H1 (cell line): ENCODE measurements around the gene TDG. TPM values are rescaled to one million over a fixed set of nuclear protein-coding genes. Genes with fewer than 3 reads are reported as not detected.

Source experiments
- CTCF ChIA-PET: fragments of 300-600 bp; sonication (Branson Sonifier 250); formaldehyde crosslinking; loops from one replicate; lab custom pipeline; 2021; ENCODE audit not compliant: partially characterized antibody; lab: Charles Lee
- POLR2A ChIA-PET: fragments of 300-600 bp; sonication (Branson Sonifier 250); formaldehyde crosslinking; loops from one replicate; lab custom pipeline; 2021; ENCODE audit warnings: inconsistent platforms; ENCODE audit not compliant: partially characterized antibody; lab: Charles Lee
- DNase-seq, 2 experiments: peaks; one replicate each; pipeline versions ENCODE4 v3.0.0 to v3.0.0-alpha.2; 2010 to 2022; ENCODE audit warnings: low spot score in 2 of 2, low read depth in 1 of 2, mixed read lengths in 1 of 2
- FAIRE-seq: peaks from 2 replicates; lab custom pipeline; 2011; peaks lifted over from hg19 to GRCh38; lab: Jason Lieb, UNC
- H2AFZ ChIP-seq: 2 replicates; pipeline ENCODE4 v1.8.1; 2012; ENCODE audit warnings: low read length, inconsistent platforms
- H2AK5ac ChIP-seq: 2 replicates; pipeline ENCODE4 v1.6.1; 2013; ENCODE audit warnings: low read depth, low read length
- H2BK120ac ChIP-seq: replicated peaks from 2 replicates; pipeline ENCODE3; 2013; ENCODE audit warnings: low read depth, low read length, inconsistent platforms
- H2BK12ac ChIP-seq: 2 replicates; pipeline ENCODE4 v1.6.1; 2013; ENCODE audit warnings: low read depth, low read length
- H2BK15ac ChIP-seq: 2 replicates; pipeline ENCODE4 v1.6.1; 2013; ENCODE audit warnings: low read length
- H2BK20ac ChIP-seq: 2 replicates; pipeline ENCODE4 v1.6.1; 2013; ENCODE audit warnings: low read length
- H2BK5ac ChIP-seq: 2 replicates; pipeline ENCODE4 v1.6.1; 2013; ENCODE audit warnings: low read depth, low read length
- H3K14ac ChIP-seq: 2 replicates; pipeline ENCODE4 v1.6.1; 2013; ENCODE audit warnings: inconsistent platforms; ENCODE audit not compliant: insufficient read length
- H3K18ac ChIP-seq: 2 replicates; pipeline ENCODE4 v1.6.1; 2013; ENCODE audit warnings: low read length; ENCODE audit errors: extremely low read depth
- H3K23ac ChIP-seq: 2 replicates; pipeline ENCODE4 v1.6.1; 2013; ENCODE audit warnings: inconsistent platforms; ENCODE audit not compliant: insufficient read length
- H3K23me2 ChIP-seq: 2 replicates; pipeline ENCODE4 v1.6.1; 2013; ENCODE audit warnings: low read depth, low read length
- H3K27ac ChIP-seq: 2 replicates; pipeline ENCODE4 v1.6.1; 2011; ENCODE audit warnings: low read depth, low read length, inconsistent platforms
- H3K27me3 ChIP-seq, 4 experiments: replicated peaks in 1 of 4; 1 replicate in 1 of 4; 2 replicates in 3 of 4; pipeline versions ENCODE4 v1.6.1 to v1.8.1; 2011 to 2013; ENCODE audit warnings: low read length in 3 of 4, mild to moderate bottlenecking in 3 of 4, inconsistent platforms in 2 of 4, mixed read lengths in 2 of 4, moderate library complexity in 1 of 4; ENCODE audit not compliant: control insufficient read depth in 3 of 4, insufficient read depth in 3 of 4; ENCODE audit errors: extremely low read depth in 1 of 4
- H3K36me3 ChIP-seq, 4 experiments: 2 replicates each; pipeline versions ENCODE4 v1.6.1 to v1.8.1; 2011 to 2013; ENCODE audit warnings: mild to moderate bottlenecking in 4 of 4, low read length in 3 of 4, moderate library complexity in 2 of 4, control low read depth in 1 of 4, inconsistent platforms in 1 of 4; ENCODE audit not compliant: insufficient read depth in 4 of 4, control insufficient read depth in 2 of 4
- H3K4ac ChIP-seq: replicated peaks from 2 replicates; pipeline ENCODE3; 2013; ENCODE audit warnings: low read length, low read depth, mixed read lengths, inconsistent platforms; ENCODE audit not compliant: insufficient read length
- H3K4me1 ChIP-seq, 4 experiments: replicated peaks in 1 of 4; 1 replicate in 1 of 4; 2 replicates in 3 of 4; pipeline versions ENCODE4 v1.6.1 to v1.8.1; 2011 to 2013; ENCODE audit warnings: low read length in 3 of 4, inconsistent platforms in 2 of 4, mixed read lengths in 1 of 4; ENCODE audit not compliant: insufficient read depth in 4 of 4, control insufficient read depth in 3 of 4
- H3K4me2 ChIP-seq, 2 experiments: 2 replicates each; pipeline versions ENCODE4 v1.6.1 to v1.8.1; 2011 to 2013; ENCODE audit warnings: low read depth in 2 of 2, low read length in 2 of 2, control low read depth in 1 of 2, inconsistent platforms in 1 of 2, mild to moderate bottlenecking in 1 of 2; ENCODE audit not compliant: insufficient read depth in 1 of 2
- H3K4me3 ChIP-seq, 4 experiments: fragments of 200-600, 300-600 bp in 1 of 4; sonication (generic), shearing (Covaris generic), sonication (Bioruptor Twin) in 1 of 4; 2 replicates each; pipeline versions ENCODE4 v1.5.1 to v1.8.1; 2011 to 2016; ENCODE audit warnings: low read length in 4 of 4, low read depth in 3 of 4, control low read depth in 2 of 4, inconsistent platforms in 2 of 4, mild to moderate bottlenecking in 2 of 4, mixed read lengths in 1 of 4, moderate library complexity in 1 of 4; ENCODE audit not compliant: insufficient read depth in 2 of 4; ENCODE audit errors: extremely low read depth in 1 of 4
- H3K56ac ChIP-seq: replicated peaks from 2 replicates; pipeline ENCODE3; 2013; ENCODE audit warnings: low read depth, mild to moderate bottlenecking, mixed read lengths, low read length, inconsistent platforms; ENCODE audit not compliant: insufficient read length
- H3K79me1 ChIP-seq: 2 replicates; pipeline ENCODE4 v1.6.1; 2013; ENCODE audit warnings: low read depth, low read length, control low read depth
- H3K79me2 ChIP-seq, 2 experiments: 2 replicates each; pipeline versions ENCODE4 v1.6.1 to v1.8.1; 2012 to 2013; ENCODE audit warnings: low read length in 2 of 2, mild to moderate bottlenecking in 2 of 2, inconsistent platforms in 1 of 2; ENCODE audit not compliant: insufficient read depth in 2 of 2, control insufficient read depth in 1 of 2
- H3K9ac ChIP-seq, 4 experiments: replicated peaks in 1 of 4; 1 replicate in 1 of 4; 2 replicates in 3 of 4; pipeline versions ENCODE4 v1.6.1 to v1.8.1; 2011 to 2013; ENCODE audit warnings: low read depth in 3 of 4, low read length in 3 of 4, control low read depth in 2 of 4, mild to moderate bottlenecking in 2 of 4, moderate library complexity in 2 of 4, inconsistent platforms in 1 of 4; ENCODE audit errors: extremely low read depth in 1 of 4
- H3K9me3 ChIP-seq, 2 experiments: 2 replicates each; pipeline versions ENCODE4 v1.6.1 to v1.8.1; 2012 to 2013; ENCODE audit warnings: mild to moderate bottlenecking in 2 of 2, moderate library complexity in 2 of 2, control low read depth in 1 of 2, inconsistent platforms in 1 of 2, low read depth in 1 of 2, low read length in 1 of 2, mixed read lengths in 1 of 2; ENCODE audit not compliant: insufficient read depth in 2 of 2
- H4K20me1 ChIP-seq, 2 experiments: replicated peaks in 1 of 2; 2 replicates each; pipeline versions ENCODE3 to v1.8.1; 2011 to 2013; ENCODE audit warnings: inconsistent platforms in 2 of 2, low read length in 2 of 2, mild to moderate bottlenecking in 1 of 2; ENCODE audit not compliant: insufficient read depth in 2 of 2, control insufficient read depth in 1 of 2
- H4K5ac ChIP-seq: 2 replicates; pipeline ENCODE4 v1.6.1; 2013; ENCODE audit warnings: low read length, low read depth, mixed read lengths, inconsistent platforms; ENCODE audit not compliant: insufficient read length
- H4K8ac ChIP-seq: 2 replicates; pipeline ENCODE4 v1.8.0; 2013; ENCODE audit warnings: mild to moderate bottlenecking, moderate library complexity, low read length, inconsistent platforms; ENCODE audit not compliant: insufficient read depth; ENCODE audit errors: extremely low read depth
- H4K91ac ChIP-seq: replicated peaks from 2 replicates; pipeline ENCODE3; 2013; ENCODE audit warnings: low read length, mixed read lengths, inconsistent platforms; ENCODE audit not compliant: insufficient read length
- BCL11A ChIP-seq, 2 experiments: IDR thresholded peaks; one replicate each; pipeline ENCODE4 v1.6.1; 2011; ENCODE audit warnings: low read depth in 2 of 2, low read length in 2 of 2, mild to moderate bottlenecking in 2 of 2
- HDAC6 ChIP-seq: IDR thresholded peaks from one replicate; pipeline ENCODE4 v1.7.1; 2012; ENCODE audit warnings: low read depth, mild to moderate bottlenecking, inconsistent platforms, low read length, moderate library complexity
- JUND ChIP-seq: IDR thresholded peaks from 2 replicates; pipeline ENCODE4 v1.6.1; 2011; ENCODE audit warnings: mild to moderate bottlenecking, improper control_type of control experiment, low read length
- KDM5A ChIP-seq: fragments of 200-600 bp; IDR thresholded peaks from 2 replicates; pipeline ENCODE4 v1.7.1; 2012; ENCODE audit warnings: mild to moderate bottlenecking, low read length, inconsistent platforms, mixed read lengths
- MAFK ChIP-seq: IDR thresholded peaks from 2 replicates; pipeline ENCODE4 v1.6.1; 2012; ENCODE audit warnings: low read depth, mild to moderate bottlenecking, improper control_type of control experiment, low read length
- RBBP5 ChIP-seq: IDR thresholded peaks from 2 replicates; pipeline ENCODE4 v1.7.1; 2012; ENCODE audit warnings: low read depth, mild to moderate bottlenecking, inconsistent platforms, low read length, moderate library complexity, borderline replicate concordance
- RNF2 ChIP-seq: fragments of 200-900, 300-1000 bp; sonication (generic); IDR thresholded peaks from 2 replicates; pipeline ENCODE4 v1.7.1; 2016; ENCODE audit warnings: borderline replicate concordance, low read depth, mild to moderate bottlenecking, antibody characterized with exemption, low read length; ENCODE audit not compliant: poor library complexity, severe bottlenecking; ENCODE audit errors: missing control alignments
- WGBS, 2 experiments: shearing (Covaris generic) in 1 of 2; methylation state at CpG; one replicate each; pipeline versions ENCODE4 v1.1.6 to v1.1.7; 2013 to 2015; ENCODE audit warnings: low lambda C conversion rate in 2 of 2, mixed read lengths in 2 of 2, inconsistent platforms in 1 of 2, low coverage in 1 of 2, missing lambda C conversion rate in 1 of 2; ENCODE audit not compliant: insufficient replicate concordance in 2 of 2, insufficient coverage in 1 of 2, insufficient read length in 1 of 2; ENCODE audit errors: extremely low coverage in 1 of 2, missing lambda C conversion rate in 1 of 2; 5-methylcytosine and 5-hydroxymethylcytosine counted together
- polyA plus RNA-seq, 7 experiments: library from polyadenylated mRNA; depleted of rRNA in 3 of 7; stranded (reverse) in 5 of 7; unstranded in 2 of 7; fragments of >200 nt in 5 of 7; fragments of 200-250 nt in 2 of 7; gene quantifications; 1 replicate in 5 of 7; 2 replicates in 1 of 7; 4 replicates in 1 of 7; pipeline versions ENCODE4 v1.2.1 to v1.2.3, GENCODE V29; 2011 to 2013; ENCODE audit warnings: missing spikeins in 2 of 7, mixed read lengths in 2 of 7
- total RNA-seq: library from RNA; stranded (reverse); fragmentation: NEBNext Ultra II Directional; extraction: Animal tissue kit (Norgen Biotek cat#: 25700); gene quantifications from 2 replicates; pipeline ENCODE4 v1.2.1, GENCODE V29; 2021

Gene TDG
- total and polyA plus RNA-seq, 2 of the 8 experiments (the other 6 are each of a cell fraction or from before 2014, with no cell fraction given), result 22.7 to 47.8 TPM

DNA sequence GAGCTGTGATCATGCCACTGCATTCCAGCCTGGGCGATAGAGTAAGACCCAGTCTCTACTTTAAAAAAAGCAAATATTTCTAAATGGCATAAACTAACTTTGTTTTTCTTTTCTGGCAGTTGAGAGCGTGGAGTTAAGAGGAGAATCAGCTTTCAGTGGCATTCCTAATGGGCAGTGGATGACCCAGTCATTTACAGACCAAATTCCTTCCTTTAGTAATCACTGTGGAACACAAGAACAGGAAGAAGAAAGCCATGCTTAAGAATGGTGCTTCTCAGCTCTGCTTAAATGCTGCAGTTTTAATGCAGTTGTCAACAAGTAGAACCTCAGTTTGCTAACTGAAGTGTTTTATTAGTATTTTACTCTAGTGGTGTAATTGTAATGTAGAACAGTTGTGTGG, 21.2 kb downstream of the TDG start:
- TF ChIP-seq BCL11A (IDR thresholded peaks at IDR 0.05; ENCODE audit: low read depth in 2 of 2, low read length in 2 of 2) (no peak), RBBP5 (no peak), RNF2 (no peak), KDM5A (no peak), HDAC6 (no peak), MAFK (no peak), JUND (no peak)
- no peak overlapping the region for H3K27ac ChIP-seq
- no peak overlapping the region for H4K5ac ChIP-seq
- H3K4me2 ChIP-seq, result no peak overlapping the region
- H3K9me3 ChIP-seq, result no peaks in the 10 kb centered on the region
- no peaks in the 10 kb centered on the region for H3K27me3 ChIP-seq
- H3K4ac ChIP-seq, result no peak overlapping the region
- no peaks in the 10 kb centered on the region for H3K4me1 ChIP-seq
- no peak for FAIRE-seq
- CTCF ChIA-PET, result interaction anchor here (1.4 kb wide), 1 partner anchor 33 kb away, joined by 5 read pairs; no protein-coding TSS in a partner anchor
- H2AK5ac ChIP-seq, result no peak overlapping the region
- H4K8ac ChIP-seq, result no peak overlapping the region
- H3K4me3 ChIP-seq, result no peak overlapping the region
- no peak overlapping the region for H2BK15ac ChIP-seq
- H3K56ac ChIP-seq, result no peak overlapping the region
- H3K79me2 ChIP-seq, result no peaks in the 10 kb centered on the region
- no peaks in the 10 kb centered on the region; the same call in 1 of the 2 replicates for H3K23me2 ChIP-seq
- H3K23ac ChIP-seq, result no peak overlapping the region
- POLR2A ChIA-PET, result interaction anchor here (0.6 to 1.7 kb wide), 3 partner anchors 10 to 1176 kb away, joined by 3 to 5 read pairs (median 3); no protein-coding TSS in a partner anchor
- no peak overlapping the region for H3K18ac ChIP-seq
- no peak overlapping the region for H2AFZ ChIP-seq
- H2BK5ac ChIP-seq, result no peak overlapping the region
- no peak overlapping the region for H3K9ac ChIP-seq
- no peaks in the 10 kb centered on the region for H3K79me1 ChIP-seq
- no peak overlapping the region for H2BK120ac ChIP-seq
- no peak overlapping the region for H4K91ac ChIP-seq
- no peak for DNase-seq
- 63% methylated on average over 2 of the region's 2 CpGs; no CpG with 5 or more reads in 1 of the 2 experiments for WGBS, 2 experiments
- peaks cover 10 to 63% (median 44%) of the 10 kb centered on the region in 4 experiments for H3K36me3 ChIP-seq
- H2BK20ac ChIP-seq, result no peak overlapping the region
- H3K14ac ChIP-seq, result no peak overlapping the region
- no peak overlapping the region for H2BK12ac ChIP-seq
- no peaks in the 10 kb centered on the region for H4K20me1 ChIP-seq
